ENCODE measurements around the gene RGN.
"Not testable (repeated sequence)": the region's sequence is repeated elsewhere in the genome, so short reads cannot be mapped to it uniquely, and the experiment has no call there.

RGN gene

DNA sequence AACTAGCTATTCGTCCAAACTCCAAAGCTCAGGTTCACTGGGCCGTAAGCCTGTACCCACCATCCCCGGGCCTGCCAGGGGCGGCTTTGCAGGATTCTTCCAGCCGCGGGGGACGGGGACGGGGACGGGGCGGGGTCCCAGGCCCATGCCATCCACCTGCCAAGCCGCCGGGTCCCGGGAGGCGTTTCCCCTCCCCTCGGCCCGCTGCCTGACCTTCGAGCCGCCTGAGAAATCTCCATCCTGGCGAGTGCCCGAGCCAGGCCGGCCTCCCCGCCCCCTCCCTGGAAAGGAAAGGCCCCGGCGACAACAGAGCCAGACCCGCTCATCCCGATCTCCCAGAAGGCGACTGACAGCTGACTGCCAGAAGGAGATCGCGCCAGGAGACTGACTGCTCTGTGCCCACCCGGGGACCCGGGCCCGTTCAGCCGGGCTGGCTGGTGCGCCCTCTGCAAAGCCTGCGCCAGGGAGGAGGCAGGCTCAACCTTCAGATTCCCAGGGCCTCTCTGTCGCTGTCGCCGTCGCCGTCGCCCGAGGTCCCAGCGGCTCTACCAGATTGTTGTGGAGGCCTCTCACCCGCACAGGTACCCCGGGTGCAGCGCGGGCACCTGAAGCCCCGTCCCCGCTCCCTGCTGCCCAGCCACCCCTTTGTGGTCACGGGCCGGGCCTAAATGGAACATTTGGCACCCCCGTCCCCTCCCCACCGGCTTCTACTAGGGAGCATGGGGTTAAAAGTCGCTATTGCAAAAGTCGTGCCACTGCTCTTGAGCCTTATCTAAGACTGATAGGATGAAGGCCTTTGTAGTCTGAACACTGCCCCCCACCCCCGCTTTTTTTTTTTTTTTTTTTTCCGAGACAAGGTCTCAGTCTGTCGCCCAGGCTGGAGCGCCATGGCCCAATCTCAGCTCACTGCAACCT, at the start of gene RGN:
RGN (plus strand) TSS at position 315 of the 915 bp plus-strand sequence. CDS start 2,702 bp downstream, outside the sequence.
- peak; percentile 4 for DNase-seq (ENCODE audit: low read depth, low spot score)

DNA sequence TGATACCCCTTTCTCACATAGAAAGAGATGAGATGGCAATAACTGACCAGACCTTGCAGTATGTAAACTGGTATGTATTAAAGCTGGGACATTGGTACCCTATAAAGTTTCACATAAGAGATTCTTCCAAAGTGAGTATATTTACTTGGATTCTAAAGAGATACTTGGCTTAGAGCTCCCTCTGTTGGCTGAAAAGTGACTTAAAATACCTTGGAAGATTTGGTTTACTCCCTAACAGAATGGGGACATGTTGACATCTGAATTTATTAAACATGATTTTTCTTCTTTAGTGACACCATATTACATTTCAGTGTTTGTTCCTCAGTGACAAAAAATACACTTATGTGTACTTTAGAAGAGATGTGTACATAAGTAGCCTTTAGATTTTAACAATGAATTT, 47.9 kb upstream of the RGN start:
- peak; percentile 74 for DNase-seq (ENCODE audit: low read depth, low spot score)

DNA sequence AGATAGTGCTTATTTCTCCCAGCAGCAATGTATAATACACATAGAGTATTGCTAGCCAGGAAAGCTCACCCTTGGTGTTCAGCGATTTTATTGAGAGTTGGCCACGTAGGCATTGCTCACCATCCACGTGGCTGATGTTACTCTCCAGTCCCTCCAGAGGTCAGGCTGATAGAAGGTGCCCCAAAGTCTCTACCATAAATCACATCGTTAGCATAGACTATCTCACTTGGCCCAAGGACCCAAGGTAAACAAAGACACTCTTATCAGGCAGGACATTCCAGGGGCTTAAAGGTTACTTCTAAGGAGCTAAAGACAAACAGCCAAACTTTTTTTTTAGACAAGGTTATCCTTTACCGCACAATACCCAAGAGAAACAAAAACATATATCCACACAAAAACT, 30.3 kb upstream of the RGN start:
- DNase-seq (ENCODE audit: low read depth, low spot score) = no peak

GRCh38 chrX:47059142-47059874, 18.9 kb upstream of the RGN start:
- no peak for DNase-seq (ENCODE audit: low read depth, low spot score)

GRCh38 chrX:47060708-47061107, 17.5 kb upstream of the RGN start:
- no peak for DNase-seq (ENCODE audit: low read depth, low spot score)

- DNase-seq (ENCODE audit: low read depth, low spot score) = no peak
These were observed 16.9 kb upstream of the RGN start for GRCh38 chrX:47061238-47061919.

- no peak for DNase-seq (ENCODE audit: low read depth, low spot score)
These were observed 15.1 kb upstream of the RGN start for GRCh38 chrX:47063179-47063578.

DNA sequence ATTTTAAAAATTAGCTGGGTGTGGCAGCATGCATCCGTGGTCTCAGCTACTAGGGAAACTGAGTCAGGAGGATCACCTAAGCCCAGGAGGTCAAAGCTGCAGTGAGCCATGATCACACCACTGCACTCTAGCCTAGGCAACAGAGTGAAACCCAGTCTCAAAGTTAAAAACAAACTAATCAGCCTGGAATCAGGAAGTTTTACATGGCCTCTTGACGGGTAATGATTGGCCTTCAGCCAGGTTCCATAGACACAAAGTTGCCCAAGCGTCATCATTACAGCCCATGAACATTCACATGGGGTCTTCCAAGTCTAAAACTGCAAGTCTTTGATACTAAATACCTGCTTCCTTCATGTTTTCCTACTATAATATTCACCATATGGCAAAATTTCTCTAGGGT, 10.0 kb upstream of the RGN start:
- no peak for DNase-seq (ENCODE audit: low read depth, low spot score)

- DNase-seq (ENCODE audit: low read depth, low spot score) = no peak
These were observed 9.5 kb upstream of the RGN start for GRCh38 chrX:47068720-47069119.

GRCh38 chrX:47080215-47080914, 2.1 kb downstream of the RGN start:
- no peak for DNase-seq (ENCODE audit: low read depth, low spot score)

GRCh38 chrX:47080915-47081236, 2.6 kb downstream of the RGN start:
- no peak for DNase-seq (ENCODE audit: low read depth, low spot score)

DNA sequence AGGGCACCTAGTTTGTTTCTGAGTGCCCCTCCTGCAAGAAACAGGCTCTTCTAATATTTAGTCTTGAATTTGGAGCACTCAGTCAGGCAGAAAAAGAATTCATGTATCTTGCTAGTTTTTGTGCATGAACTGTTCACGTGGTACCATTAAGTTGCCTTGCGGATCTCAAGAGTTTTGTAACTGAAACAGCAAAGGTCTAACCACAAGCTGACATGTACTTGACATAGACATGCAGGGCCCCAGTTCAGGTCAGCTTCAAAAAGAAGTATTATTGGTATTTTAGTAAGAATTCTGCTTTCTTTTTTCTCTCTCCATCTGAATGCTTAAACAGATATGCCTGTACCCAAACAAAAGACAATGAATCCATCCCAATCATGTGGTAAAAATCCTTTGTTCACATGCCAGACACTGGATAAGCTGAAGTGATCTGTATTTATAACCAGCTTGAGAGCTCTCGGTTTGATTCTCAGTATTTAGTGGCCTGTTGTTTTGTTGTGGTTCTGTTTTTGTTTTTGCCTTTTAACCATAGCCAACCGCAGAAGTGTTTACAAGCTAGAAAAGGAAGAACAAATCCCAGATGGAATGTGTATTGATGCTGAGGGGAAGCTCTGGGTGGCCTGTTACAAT, 13.0 kb downstream of the RGN start:
- peak; percentile 48 for DNase-seq (ENCODE audit: low read depth, low spot score)

GRCh38 chrX:47093248-47093647, 15.0 kb downstream of the RGN start:
- peak; percentile 41 for DNase-seq (ENCODE audit: low read depth, low spot score)

GRCh38 chrX:47093860-47094259, 15.6 kb downstream of the RGN start:
- no peak for DNase-seq (ENCODE audit: low read depth, low spot score)

- no peak for DNase-seq (ENCODE audit: low read depth, low spot score)
These were observed 18.8 kb downstream of the RGN start for GRCh38 chrX:47097018-47097417.

- DNase-seq (ENCODE audit: low read depth, low spot score) = no peak
These were observed 20.3 kb downstream of the RGN start for GRCh38 chrX:47098338-47099094.

DNA sequence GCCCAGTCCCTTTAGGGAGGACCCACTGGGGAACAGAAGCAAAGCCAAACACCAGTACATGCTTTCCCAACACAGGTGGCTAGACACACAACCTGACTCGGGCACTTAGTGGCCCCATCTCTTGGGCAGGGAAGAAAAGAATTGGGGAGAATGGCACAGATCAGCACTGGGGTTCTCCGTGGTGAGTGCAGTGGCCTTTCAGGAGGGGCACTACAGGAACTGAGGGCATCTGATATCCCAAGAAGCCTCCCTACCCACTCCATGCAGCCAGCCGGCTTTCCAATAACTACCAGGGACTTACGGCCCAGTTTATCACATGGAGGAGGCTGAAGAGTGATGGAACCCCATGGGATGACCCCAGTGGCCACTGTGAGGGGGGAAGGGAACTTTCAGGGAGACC, 23.0 kb downstream of the RGN start:
- no peak for DNase-seq (ENCODE audit: low read depth, low spot score)

DNA sequence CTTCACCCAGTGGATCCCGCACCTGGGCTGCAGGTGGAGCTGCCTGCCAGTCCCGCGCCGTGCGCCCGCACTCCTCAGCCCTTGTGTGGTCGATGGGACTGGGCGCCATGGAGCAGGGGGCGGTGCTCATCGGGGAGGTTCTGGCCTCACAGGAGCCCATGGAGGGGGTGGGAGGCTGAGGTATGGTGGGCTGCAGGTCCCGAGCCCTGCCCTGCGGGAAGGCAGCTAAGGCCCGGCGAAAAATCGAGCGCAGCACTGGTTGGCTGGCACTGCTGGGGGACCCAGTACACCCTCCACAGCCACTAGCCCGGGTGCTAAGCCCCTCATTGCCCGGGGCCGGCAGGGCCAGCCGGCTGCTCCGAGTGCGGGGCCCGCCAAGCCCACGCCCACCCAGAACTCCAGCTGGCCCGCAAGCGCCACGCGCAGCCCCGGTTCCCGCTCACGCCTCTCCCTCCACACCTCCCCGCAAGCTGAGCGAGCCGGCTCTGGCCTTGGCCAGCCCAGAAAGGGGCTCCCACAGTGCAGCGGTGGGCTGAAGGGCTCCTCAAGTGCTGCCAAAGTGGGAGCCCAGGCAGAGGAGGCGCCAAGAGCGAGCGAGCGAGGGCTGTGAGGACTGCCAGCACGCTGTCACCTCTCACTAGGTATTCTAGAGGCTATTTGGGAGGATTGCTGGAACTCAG, 32.8 kb downstream of the RGN start:
- DNase-seq (ENCODE audit: low read depth, low spot score) = not testable (repeated sequence)

DNA sequence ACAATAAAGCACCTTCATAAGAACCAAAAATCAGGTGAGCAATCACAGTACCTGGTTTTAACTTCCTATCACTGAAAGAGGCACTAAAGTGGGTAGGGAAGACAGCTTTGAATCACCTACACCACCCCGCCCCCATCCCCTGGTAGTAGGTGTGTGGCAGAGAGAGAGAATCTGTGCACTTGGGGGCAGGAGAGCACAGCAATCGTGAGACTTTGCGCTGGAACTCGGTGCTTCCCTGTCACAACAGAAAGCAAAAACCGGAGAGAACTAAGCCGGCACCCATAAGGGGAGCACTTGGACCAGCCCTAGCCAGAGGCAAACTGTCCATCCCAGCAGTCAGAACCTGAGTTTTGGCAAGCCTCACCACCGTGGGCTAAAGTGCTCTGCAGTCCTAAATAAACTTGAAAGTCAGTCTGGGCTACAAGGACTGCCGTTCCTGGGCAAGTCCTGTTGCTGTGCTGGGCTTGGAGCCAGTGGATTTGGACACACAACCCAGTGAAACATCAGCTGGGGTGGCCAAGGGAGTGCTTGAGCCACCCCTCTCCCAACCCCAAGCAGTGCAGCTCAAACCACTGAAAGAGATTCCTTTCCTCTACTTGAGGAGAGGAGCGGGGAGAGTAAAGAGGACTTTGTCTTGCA, 34.2 kb downstream of the RGN start:
- peak; percentile 27 for DNase-seq (ENCODE audit: low read depth, low spot score)
